ENCODE measurements around the gene CACNA2D2. TPM values are rescaled to one million over a fixed set of nuclear protein-coding genes. Genes with fewer than 3 reads are reported as not detected.

Gene CACNA2D2
- total RNA-seq, 1 donor from 2014 or later = 4.3 TPM

DNA sequence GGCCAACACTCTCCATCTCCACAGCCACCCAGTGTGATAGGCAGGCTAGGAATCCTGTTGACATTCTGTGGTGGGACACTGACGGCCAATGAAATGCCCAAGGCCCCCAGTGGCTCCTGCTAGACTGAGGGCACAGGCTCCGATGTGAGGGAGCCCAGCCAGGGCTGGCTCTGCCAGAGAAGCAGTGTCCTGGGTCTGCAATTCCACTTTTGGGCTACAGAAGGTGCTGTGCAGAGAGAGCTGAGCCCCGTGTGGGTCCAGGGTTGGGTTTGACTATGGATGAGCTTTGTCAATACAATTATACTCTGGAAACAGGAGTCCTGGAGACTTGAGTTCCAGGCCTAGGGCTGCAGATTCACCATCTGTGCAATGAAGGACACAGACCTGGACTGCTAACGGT, 88.4 kb downstream of the CACNA2D2 start:
- no peak overlapping the region for H3K4me2 ChIP-seq
- H3K36me3 Mint-ChIP-seq = no peaks in the 10 kb centered on the region
- H4K20me1 ChIP-seq (ENCODE audit: low read depth) = no peaks in the 10 kb centered on the region
- H3K27ac Mint-ChIP-seq = no peak overlapping the region
- H3K4me1 ChIP-seq = no peaks in the 10 kb centered on the region
- H3K4me3 Mint-ChIP-seq = no peak overlapping the region
- TF ChIP-seq, protein P1, sequence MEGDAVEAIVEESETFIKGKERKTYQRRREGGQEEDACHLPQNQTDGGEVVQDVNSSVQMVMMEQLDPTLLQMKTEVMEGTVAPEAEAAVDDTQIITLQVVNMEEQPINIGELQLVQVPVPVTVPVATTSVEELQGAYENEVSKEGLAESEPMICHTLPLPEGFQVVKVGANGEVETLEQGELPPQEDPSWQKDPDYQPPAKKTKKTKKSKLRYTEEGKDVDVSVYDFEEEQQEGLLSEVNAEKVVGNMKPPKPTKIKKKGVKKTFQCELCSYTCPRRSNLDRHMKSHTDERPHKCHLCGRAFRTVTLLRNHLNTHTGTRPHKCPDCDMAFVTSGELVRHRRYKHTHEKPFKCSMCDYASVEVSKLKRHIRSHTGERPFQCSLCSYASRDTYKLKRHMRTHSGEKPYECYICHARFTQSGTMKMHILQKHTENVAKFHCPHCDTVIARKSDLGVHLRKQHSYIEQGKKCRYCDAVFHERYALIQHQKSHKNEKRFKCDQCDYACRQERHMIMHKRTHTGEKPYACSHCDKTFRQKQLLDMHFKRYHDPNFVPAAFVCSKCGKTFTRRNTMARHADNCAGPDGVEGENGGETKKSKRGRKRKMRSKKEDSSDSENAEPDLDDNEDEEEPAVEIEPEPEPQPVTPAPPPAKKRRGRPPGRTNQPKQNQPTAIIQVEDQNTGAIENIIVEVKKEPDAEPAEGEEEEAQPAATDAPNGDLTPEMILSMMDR (IDR thresholded peaks at IDR 0.05) = peak; percentile 26
- TF ChIP-seq EZH2 (IDR thresholded peaks at IDR 0.05) = no peak
- no peak for TF ChIP-seq EZH2phosphoT487 (IDR thresholded peaks at IDR 0.05)
- H3K9ac ChIP-seq = no peak overlapping the region
- H3K27me3 Mint-ChIP-seq (ENCODE audit: insufficient read depth, low read depth) = peaks cover 2% of the 10 kb centered on the region
- H3K79me2 ChIP-seq (ENCODE audit: low read depth) = no peaks in the 10 kb centered on the region
- H3F3A ChIP-seq (ENCODE audit: low read depth) = no peaks in the 10 kb centered on the region
- no peak for DNase-seq (ENCODE audit: low spot score)
- no peaks in the 10 kb centered on the region for H3K9me3 Mint-ChIP-seq
- peaks cover 14% of the 10 kb centered on the region for H3K4me1 Mint-ChIP-seq
- no peak overlapping the region for H3K4me3 ChIP-seq
- H3K9me3 ChIP-seq (ENCODE audit: low read depth) = no peaks in the 10 kb centered on the region
- H3K36me3 ChIP-seq = no peaks in the 10 kb centered on the region
- H3K27me3 ChIP-seq = no peaks in the 10 kb centered on the region
- no peak overlapping the region for H3K27ac ChIP-seq
- H2AFZ ChIP-seq (replicated peaks) = no peak overlapping the region

DNA sequence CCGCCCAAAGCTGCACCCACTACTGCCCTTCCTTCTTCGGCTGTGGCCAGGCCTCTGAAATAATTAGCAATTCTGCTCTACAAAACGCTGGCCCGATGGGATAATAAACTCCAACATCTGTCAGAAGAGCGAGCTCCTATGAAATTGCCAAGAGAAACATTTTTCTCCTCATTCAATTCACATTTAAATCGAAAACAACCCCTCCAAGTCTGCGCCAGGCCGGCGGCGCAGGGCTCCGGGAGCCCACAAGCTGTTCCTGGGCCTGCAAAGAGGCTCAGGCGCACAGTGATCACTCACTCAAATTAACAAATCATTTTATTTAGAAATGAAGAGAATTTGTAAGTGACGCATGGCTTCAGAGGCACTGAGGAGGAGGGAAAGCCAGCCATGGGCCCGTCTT, 88.8 kb downstream of the CACNA2D2 start:
- Histone ChIP-seq H4K20me1 (ENCODE audit: low read depth) (no peaks in the 10 kb centered on the region), H2AFZ (replicated peaks) (no peak overlapping the region), H3K9ac (no peak overlapping the region), H3K4me1 (no peaks in the 10 kb centered on the region), H3K4me3 (no peak overlapping the region), H3K79me2 (ENCODE audit: low read depth) (no peaks in the 10 kb centered on the region), H3K27ac (no peak overlapping the region), H3K27me3 (no peaks in the 10 kb centered on the region), H3F3A (ENCODE audit: low read depth) (no peaks in the 10 kb centered on the region), H3K36me3 (no peaks in the 10 kb centered on the region), H3K9me3 (ENCODE audit: low read depth) (no peaks in the 10 kb centered on the region), H3K4me2 (no peak overlapping the region)
- H3K4me3 Mint-ChIP-seq = no peak overlapping the region
- H3K9me3 Mint-ChIP-seq = no peaks in the 10 kb centered on the region
- peaks cover 14% of the 10 kb centered on the region for H3K4me1 Mint-ChIP-seq
- H3K27ac Mint-ChIP-seq = no peak overlapping the region
- peaks cover 2% of the 10 kb centered on the region for H3K27me3 Mint-ChIP-seq (ENCODE audit: insufficient read depth, low read depth)
- no peak for DNase-seq (ENCODE audit: low spot score)
- TF ChIP-seq, protein P1 (IDR thresholded peaks at IDR 0.05) = no peak
- TF ChIP-seq EZH2 (IDR thresholded peaks at IDR 0.05) = no peak
- no peak for TF ChIP-seq EZH2phosphoT487 (IDR thresholded peaks at IDR 0.05)
- no peaks in the 10 kb centered on the region for H3K36me3 Mint-ChIP-seq

DNA sequence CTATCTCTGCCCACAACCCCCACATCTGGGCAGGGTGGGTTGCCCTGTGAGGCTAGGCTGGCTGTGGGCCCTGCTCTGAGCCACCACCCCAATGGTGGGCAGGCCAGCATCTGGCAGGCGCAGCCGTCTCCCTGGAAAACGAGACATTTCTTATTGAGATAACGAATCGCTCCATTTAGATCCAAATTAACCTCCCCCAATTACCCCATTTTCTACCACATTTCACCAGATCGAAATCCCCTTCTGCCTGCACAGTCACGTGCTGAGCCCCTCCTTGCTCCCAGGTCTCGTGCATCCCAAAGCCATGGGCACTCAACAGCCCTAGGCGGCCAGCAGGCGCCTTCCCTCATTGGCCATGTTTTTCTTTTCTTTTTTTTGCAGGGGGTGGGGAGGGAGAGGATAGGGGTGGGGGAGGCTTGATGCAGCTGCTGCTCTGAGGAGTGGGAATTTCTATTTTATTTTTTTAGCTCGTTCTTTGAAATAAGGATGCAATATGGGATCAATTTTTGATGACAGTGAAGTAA, 91.1 kb downstream of the CACNA2D2 start:
- H3K4me3 ChIP-seq = no peak overlapping the region
- no peak overlapping the region for H3K4me3 Mint-ChIP-seq
- no peak overlapping the region for H3K9ac ChIP-seq
- H3K36me3 Mint-ChIP-seq = no peaks in the 10 kb centered on the region
- peaks cover 4% of the 10 kb centered on the region for H3K27me3 Mint-ChIP-seq (ENCODE audit: insufficient read depth, low read depth)
- H3K27me3 ChIP-seq = no peaks in the 10 kb centered on the region
- no peaks in the 10 kb centered on the region for H3K4me1 ChIP-seq
- no peaks in the 10 kb centered on the region for H3K36me3 ChIP-seq
- no peaks in the 10 kb centered on the region for H3K9me3 Mint-ChIP-seq
- no peak overlapping the region for H2AFZ ChIP-seq (replicated peaks)
- no peak overlapping the region for H3K27ac ChIP-seq
- no peak overlapping the region for H3K27ac Mint-ChIP-seq
- H3F3A ChIP-seq (ENCODE audit: low read depth) = no peaks in the 10 kb centered on the region
- DNase-seq (ENCODE audit: low spot score) = no peak
- no peaks in the 10 kb centered on the region for H3K9me3 ChIP-seq (ENCODE audit: low read depth)
- peaks cover 9% of the 10 kb centered on the region for H3K4me1 Mint-ChIP-seq
- no peaks in the 10 kb centered on the region for H3K79me2 ChIP-seq (ENCODE audit: low read depth)
- peaks cover 9% of the 10 kb centered on the region for H4K20me1 ChIP-seq (ENCODE audit: low read depth)
- TF ChIP-seq EZH2phosphoT487 (IDR thresholded peaks at IDR 0.05) (no peak), EZH2 (IDR thresholded peaks at IDR 0.05) (no peak)
- TF ChIP-seq, protein P1 (IDR thresholded peaks at IDR 0.05) = no peak
- H3K4me2 ChIP-seq = no peak overlapping the region

All from neural progenitor cell (in vitro differentiated cells).